ENCODE measurements around the gene PRICKLE1.

PRICKLE1 gene

DNA sequence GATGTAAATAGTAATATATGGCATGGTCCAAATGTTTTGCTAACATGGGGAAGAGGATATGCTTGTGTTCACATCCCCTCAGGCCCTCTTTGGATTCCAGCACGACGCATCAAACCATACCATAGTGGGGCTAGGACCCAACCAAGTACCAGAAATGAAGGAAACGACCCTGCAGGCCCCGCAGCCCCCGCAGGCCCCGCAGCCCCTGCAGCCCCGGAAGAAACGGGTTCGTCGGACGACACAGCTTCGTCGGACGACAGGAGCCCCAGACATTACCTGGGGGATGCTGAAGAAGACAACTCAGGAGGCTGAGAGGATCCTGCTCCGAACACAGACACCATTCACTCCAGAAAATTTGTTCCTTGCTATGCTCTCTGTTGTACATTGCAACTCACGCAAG, 143.7 kb downstream of the PRICKLE1 start:
- DNase-seq: no peak

DNA sequence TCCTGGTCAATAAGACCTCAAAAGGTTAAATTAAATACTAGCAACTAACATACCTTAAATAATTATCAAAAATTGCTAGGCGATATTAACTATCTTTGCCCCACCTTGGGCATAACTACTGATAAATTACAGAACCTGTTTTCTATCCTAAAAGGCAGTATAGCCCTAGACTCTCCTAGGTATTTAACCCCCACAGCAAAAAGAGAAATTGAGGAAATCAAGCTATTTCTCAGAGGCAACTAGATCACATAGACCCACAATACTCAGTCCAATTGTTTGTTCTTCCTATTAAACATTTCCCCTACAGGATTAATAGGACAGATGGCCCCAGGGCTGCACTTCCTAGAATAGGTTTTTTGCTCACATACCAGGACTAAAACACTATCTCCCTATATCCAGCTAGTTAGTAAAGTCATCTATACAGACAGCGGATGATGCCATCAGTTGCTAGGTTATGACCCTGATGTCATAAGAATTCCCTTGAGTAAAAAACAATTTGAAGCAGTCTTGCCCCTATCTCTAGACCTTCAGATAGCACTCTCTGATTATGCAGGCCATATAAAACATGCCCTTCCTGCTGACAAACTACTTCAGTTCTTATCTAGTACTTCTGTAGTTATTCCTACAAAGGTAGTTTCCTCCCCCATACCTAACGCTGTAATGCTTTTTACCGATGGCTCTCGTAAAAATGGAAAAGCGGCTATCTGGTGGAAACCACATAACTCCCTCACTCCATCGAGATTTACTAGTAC, 145.2 kb downstream of the PRICKLE1 start:
- DNase-seq: no peak

DNA sequence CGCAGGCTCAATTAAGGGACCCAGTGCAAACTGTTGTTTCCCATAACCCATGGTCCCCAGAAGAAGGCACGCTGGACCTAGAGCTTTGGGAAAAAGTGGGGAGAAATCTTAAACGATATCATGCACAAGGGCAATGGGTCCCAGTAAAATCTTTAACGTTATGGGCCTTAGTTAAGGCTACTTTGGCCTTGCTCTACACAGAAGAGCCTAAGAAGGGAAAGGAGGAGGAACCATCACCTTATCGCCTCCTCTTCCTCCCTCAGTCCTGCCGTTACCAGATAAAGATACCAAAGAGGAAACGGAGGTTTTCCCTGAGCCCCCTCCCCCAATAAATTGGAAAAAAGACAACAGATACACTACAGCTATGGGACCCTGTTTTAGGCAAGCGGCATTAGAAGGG, 146.7 kb downstream of the PRICKLE1 start:
- DNase-seq: no peak

DNA sequence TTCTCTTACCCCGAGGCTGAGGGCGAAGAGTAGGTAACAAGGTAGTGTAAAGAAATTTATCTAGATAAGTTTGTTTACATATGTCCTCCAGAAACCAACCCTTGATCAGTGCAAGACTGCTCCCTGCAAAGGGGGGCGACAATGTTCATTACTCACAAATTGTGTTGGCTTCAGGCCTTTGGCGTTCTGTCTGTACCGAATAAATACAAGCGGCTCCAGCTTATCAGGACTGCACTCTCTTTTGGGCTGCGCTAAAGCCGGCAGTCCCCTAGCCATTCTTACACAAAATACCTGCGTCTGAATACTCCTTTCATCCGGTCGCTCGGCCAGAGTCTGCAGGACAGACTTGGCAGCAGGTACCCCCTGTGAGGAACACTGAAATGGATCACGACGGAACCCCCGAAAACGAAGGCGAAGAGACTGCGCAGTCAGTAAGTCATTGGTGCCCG, 147.2 kb downstream of the PRICKLE1 start:
- no peak for DNase-seq

DNA sequence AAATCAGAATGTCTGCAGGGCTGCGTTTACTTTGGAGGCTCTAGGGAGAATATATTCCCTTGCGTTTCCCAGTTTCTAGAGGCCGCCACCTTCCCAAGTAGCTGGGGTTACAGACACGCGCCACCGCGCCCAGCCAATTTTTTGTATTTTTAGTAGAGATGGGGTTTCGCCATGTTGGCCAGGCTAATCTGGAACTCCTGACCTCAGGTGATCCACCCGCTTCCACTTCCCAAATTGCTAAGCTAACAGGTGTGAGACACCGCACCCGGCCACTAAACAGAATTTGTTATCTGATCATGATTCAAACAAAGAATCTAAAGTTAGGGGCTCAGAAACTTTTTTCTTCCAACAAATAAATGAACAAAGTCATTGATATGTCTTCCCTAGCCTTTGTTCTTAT, 148.9 kb downstream of the PRICKLE1 start:
- DNase-seq: no peak

DNA sequence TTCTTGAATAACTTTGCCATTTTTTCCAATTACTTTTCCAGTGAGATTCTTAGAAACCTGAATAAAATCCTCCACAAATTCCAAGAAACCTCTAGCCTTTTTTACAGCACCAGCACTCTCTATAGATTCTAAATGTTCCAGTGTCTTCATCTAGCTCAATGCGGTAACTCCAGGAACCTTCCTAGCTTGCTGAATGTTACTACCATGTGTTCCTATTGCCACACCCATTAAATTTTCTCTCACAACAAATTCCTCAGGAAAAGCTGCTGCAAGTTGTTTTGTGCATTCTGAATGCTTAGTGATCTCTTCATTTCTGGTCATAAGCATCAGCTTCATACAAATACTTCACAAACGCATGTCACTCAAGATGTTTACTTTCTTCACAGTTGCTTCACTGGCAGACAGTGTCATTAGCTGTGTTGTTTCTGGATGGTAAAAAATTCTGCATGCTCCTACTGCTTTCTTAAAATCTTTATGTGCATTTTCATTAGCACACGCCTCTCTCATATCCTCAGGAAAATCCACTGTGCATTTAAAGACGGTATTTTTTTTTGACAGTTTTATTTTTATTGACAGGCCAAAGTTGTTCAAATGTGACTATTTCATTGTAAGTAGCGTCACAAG, 156.9 kb downstream of the PRICKLE1 start:
- no peak for DNase-seq

DNA sequence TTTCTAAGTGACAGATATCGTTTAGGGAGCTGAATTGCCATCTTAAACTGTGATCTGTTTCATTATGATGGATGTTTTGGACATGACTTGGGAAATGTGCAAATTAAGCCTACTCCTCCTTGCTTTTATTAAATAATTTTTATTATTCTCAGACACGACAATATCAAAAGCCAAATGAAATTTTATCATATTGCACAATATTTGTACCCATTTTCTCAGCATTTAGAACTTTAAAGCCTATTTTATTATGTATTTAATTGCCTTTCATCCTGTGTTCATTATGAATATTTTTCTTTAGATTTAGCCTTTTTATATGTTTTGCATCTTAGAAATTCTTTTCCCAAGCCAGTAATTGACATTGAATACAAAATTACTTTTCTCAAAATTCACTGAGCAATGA, 160.7 kb downstream of the PRICKLE1 start:
- no peak for DNase-seq

DNA sequence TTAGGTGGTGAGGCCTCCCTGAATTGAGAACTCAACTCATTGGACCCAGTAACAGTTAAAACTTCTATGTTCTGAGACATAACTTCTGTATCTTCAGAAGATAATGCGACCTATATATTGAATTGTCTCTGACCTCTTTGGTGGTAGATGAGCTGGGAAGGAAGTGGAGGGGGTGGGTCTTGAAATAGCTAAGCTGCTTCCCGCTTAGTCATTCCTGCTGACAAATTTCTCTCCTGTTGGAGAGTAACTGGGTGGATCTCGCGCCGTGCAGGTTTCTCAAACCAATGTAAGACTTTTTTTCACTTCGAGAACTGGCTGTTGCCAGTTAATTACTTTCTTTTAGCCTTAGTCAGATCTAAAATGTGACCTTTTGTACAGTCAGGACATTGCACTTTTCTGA, 162.8 kb downstream of the PRICKLE1 start:
- DNase-seq: no peak

DNA sequence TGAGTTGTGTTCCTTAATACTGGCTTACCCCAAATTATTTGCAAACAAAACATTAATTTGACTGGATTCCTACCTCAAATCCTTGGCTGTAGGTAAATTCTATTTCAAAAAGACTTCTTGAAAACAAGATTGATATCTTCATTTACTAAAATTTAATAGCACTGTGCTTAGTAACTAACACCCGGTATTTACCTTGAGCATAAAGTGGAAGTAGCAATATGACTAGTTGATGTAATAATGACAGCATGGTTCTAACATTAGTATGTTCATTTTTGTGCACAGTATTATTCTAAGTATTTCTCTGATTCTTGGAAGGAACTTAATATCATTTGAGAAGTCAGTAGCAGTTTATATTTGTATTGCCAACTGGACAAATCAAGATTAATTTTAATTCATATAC, 166.8 kb downstream of the PRICKLE1 start:
- no peak for DNase-seq

DNA sequence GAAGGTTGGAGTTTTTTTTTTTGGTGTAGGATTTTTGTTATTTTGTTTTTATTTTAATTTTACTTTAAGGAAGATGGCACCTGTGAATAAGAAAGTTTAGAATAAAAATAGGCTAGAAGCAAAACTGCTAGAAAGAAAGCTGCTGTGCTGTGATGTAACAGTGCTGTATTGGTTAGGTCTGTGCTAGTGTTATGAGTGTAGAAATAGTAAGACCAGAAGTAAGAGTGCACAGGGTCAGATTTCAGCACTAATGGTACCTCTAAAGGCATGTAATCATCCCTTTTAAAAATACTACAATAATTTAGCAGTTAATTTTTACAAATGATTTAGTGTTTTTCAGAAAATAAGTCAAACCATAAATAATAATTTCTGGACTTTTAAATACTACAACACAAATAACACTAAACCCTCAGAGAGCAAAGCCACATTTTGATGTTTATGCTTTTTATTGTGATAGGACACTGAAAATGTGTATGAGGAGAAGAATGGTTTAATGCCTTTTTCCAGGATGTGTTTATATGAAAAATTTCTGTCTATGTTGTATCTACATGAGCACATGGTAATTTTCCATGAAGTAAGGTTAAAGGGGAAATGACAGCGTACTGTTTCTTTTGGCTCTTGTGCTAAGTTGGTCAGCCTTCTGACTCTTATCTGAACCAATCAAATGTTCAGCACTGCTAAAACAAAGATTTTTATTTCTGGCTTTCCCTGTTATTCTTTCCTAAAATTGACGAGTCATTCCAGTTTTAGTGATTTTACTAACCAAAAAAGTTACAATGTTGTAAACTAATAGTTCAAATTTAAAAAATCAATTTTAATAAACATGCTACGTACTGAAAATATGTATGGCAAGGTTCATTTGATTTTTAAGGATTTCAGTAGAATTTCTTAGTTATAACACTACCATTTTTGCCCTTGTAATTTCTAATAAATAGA, 167.4 kb downstream of the PRICKLE1 start:
- no peak for DNase-seq

DNA sequence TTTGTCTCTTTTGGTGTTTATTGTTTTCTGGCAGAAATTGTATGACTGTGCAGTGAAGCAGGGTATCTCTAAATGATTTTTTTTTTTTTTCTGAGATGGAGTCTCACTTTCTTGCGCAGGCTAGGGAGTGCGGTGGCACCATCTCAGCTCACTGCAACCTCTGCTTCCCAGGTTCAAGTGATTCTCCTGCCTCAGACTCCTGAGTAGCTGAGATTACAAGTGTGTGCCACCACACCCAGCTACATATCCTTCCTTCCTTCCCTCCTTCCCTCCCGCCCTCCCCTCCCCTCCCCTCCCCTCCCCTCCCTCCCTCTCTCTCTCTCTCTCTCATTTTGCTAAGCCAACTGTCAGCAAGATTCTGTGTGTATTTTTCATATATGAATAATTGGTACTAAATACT, 169.2 kb downstream of the PRICKLE1 start:
- no peak for DNase-seq

DNA sequence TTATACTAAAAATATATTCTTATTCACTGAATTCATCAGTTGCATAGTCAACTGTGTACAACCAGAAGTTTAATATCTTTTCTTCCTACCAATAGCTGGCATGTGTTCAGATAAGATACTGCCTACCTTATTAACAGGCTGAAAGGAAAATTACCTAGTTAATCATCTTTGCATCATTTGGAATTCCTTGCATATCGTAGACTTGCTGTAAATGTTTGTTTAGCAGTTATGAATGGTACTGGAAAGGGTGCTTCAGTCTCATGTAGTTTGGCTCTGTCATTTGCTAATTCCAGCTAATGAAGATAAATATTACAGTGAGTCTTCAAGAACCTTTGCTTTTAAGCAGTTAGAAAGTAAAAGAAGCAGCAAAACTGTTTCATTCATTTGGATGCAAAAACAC, 179.2 kb downstream of the PRICKLE1 start:
- no peak for DNase-seq

DNA sequence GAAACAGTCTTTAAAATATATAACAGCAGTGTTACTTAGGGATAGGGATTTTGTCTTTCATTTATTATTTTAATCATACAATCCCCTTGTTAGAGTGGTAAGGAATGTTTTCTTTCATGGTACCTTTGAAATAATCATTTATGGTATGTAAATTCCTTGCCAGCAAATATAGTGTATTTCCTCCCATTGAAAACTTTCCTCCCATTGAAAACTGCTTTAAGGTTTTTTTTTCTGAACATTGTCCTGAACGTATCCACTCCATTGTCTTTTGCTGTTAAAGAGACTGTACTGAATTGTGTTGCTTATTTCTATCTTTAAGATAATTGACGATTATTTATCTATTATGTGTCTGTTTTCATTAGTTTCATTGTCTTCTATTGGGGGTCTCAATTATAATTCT, 180.1 kb downstream of the PRICKLE1 start:
- DNase-seq: no peak

DNA sequence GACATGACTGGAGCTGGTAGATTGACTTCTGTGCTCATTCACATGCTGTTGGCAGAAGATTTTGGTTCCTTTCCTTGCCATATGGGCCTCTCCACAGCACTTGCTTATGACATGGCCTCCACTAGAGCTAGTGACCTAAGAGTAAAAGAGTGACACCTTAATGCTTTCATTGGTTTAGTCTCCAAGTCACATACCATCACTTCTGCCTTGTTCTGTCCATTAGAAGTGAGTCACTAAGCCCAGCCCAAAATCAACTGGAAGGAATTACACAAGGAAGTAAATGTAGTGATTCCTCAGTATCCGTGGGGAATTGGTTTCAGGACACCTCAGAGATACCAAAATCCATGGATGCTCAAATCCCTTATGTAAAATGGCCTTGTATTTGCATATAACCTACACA, 182.2 kb downstream of the PRICKLE1 start:
- no peak for DNase-seq

Measured in stimulated activated CD4-positive, alpha-beta T cell treated with anti-CD3 and anti-CD28 coated beads, Interleukin-12 subunit alpha, Interleukin-12 subunit beta, amount 100 ng/mL, for 4 hours (primary cell).